HS-5 (cell line): ENCODE measurements around the gene PSME3IP1.

Experiments
- DNase-seq: peaks from one replicate; pipeline ENCODE4 v3.0.0-alpha.2; 2012; ENCODE audit warnings: low read depth

The PSME3IP1 gene

DNA sequence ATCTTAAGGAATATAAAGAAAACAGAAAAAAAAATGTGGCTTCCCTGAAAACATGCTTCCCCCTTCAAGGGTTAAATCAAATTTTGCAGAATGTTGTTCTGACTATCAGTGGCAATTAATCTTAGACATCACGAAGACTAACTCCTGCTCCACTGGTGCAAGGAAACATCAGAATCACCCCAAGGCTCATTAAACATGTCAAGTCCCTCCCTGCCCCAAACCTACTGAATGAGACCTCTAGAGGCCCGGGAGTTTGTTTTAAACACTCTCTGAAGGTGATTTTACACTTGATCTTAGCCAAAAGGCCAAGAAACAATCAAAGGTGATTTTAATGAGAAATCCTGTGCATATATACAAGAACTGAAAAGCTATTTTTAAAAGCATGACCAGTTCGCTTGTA, 18.3 kb downstream of the PSME3IP1 start:
- no peak for DNase-seq

DNA sequence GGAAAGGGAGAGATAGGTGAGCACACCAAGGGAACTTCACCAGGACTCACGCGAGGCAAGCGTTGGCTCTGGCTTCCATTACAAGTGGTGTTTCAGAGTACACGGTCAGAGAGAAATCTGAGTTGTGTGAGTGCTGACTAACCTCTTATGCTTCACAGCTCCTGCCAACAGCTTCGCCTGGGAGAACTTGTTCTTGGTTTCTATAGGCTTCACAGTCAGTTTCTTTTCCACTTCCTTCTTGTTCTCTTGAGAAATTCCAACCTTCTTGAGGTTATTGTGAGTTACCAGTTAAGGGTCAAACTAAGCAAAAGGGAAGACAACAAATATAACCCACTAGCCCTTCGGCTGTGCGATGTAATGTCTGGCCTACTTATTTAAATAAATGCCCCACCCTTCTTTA, 18.9 kb downstream of the PSME3IP1 start:
- no peak for DNase-seq

DNA sequence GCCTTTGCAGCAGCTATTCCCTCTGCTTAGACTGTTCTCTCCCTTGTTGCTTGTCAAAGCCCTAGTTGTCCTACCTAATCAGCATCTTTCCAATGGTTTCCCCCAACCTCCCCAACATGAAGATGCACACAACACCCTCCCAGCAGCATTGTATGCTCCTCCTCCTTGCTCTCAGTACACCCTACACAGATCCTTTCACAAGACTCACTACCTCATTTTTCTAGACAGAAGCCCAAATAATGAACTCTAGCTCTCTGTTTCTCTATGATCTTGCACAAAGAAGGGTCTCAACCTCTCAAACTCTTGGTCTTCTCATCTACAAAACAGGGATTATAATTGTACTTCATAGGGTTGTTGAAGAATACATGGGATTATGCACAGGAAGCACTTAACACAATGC, 19.4 kb downstream of the PSME3IP1 start:
- no peak for DNase-seq

DNA sequence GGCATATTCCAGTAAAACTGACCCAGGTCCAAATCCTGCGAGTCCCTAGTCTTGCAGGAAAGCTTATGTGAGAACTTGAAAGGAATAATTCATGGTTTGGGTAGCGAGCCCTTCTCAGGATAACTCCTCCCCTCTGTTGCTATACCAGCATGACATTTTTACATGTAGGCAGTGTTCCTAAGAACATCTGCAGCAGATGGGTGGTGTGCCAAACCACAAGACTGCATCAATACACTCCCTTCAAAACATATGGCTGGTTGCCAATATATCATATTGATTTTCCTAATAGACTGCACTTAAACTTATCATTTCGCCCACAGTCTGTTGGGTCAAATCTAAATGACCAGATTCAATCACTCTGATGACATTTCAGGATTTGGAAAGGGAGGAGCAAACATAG, 19.9 kb downstream of the PSME3IP1 start:
- DNase-seq, result no peak

DNA sequence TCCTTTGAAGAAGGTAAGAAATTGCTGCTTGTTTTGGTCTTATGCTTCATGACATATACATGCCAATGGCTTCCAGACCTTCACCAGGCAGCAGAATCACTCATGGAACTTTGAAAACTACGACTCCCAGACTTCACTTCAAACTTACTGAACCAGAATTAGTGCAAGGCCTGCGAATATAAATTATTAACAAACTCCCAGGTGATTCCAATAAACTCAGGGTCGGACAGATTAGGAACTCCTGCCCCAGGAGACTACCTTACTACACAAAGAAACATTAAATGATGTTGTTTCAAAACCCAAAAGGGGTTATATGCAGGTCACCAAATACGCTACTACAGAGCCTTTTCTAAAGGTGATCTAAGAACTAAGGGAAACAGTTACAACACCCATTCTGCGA, 20.4 kb downstream of the PSME3IP1 start:
- DNase-seq, result no peak

DNA sequence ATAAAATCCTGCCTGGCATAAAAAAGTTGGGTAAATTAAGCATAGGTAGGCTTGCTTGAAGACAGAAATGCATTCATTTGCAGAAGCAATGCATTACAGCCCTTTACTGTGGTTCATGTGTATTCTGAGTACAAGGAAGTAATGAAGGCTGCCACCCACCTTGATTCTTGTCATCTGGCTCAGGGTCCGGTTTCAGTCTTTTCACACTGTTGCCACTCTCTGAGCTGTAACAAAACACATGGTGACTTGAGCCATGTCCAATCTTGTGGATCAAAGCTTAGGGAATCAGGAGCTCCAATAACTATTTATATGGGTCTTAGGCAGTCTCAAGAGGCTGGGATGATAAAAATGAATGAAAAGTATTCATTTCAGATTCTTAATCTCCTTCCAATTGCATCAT, 22.0 kb downstream of the PSME3IP1 start:
- no peak for DNase-seq

DNA sequence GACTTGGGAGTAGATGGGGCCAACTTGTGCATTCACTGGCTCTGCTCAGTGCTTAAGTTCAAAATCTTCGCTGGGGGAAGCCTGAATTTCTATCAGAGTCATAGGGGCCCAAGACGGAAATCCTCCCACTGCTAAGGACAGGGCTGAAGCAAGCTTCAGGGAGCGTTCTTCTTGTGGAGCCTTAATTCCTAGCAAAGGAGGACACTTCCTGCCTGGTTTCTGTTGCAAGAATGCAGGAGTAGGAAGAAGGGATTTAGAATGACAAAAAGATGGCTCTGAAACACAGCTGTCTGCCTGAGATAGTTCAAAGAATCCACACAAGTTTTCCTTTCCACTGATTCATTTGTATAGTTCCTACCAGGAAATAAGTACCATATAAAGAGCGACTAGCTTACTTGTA, 26.4 kb downstream of the PSME3IP1 start:
- DNase-seq, result no peak

DNA sequence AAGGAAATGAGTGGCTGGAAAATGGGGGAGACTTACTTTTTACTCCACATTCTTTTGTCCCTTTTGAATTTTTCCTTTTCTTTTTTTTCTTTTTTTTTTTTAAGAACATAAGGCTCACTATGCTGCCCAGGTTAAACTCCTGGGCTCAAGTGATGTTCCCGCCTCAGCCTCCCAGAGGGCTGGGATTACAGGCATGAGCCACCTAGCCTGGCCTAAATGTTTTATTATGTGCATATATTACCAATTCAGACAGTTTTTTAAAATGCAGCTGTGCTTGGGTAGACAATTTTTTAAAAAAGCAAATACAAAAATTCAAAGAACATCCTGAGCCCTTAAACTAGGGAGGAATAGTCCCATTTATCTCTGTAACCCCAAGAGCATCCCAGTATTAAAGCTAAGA, 28.3 kb downstream of the PSME3IP1 start:
- DNase-seq, result no peak

DNA sequence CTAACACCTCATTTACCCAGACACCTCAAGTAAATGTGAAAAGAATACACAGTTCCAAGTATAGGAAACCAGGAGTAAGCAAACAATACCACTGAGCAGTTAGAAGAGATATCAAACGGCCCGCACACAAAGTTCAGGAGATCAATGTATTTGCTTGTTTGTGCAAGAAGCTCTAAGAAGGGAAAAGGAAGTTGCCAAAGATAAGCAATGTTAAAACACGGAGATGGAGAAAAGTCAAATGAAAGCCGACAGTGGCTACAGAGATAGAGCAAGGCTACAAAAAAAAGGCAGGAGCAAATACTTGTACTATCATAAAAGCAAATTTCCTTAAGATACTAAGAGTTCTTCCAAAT, 29.5 kb downstream of the PSME3IP1 start:
- no peak for DNase-seq

DNA sequence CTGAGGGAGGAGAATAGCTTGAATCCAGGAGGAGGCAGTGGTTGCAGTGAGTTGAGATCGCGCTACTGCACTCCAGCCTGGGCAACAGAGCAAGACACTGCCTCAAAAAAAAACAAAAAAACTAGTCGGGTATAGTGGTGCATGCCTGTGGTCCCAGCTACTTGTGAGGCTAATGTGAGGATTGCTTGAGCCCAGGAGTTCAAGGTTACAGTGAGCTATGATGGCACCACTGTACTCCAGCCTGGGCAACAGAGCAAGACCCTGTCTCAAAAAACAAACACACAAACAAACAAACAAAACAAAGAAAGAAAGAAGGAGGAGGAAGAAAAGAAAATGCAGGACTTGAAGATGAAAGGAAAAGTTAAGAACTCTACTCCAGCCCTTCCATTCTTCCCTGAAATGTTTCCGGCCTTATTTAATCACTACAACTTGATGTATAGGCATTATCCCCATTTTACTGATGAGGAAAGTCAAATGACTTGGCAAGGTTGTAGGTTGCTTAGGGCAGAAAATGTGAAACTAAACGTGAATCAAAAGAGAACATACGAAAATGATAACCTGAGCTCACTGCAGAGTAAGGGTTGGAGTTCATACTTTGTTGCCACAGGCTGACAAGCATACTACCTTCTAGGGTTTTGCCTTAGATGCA, 30.0 kb downstream of the PSME3IP1 start:
- DNase-seq, result no peak

DNA sequence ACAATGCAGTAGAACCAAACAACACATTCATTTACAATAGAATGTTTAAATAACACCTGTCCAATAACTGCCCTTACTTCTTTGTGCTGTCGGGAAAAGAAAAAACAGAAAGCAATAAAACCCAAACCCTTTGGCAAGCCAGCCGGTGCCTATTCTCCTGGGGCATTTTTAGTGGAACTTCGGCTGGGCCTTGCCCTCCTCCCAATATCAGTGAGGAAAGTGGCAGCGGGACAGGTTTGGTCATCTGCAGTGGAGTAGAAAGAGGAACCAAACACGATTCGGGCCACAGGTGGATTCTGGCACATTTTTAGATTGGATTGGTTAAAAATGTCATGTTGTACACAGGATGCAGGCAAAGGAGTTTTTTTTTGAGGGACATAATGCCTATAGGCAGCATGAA, 32.0 kb downstream of the PSME3IP1 start:
- no peak for DNase-seq

DNA sequence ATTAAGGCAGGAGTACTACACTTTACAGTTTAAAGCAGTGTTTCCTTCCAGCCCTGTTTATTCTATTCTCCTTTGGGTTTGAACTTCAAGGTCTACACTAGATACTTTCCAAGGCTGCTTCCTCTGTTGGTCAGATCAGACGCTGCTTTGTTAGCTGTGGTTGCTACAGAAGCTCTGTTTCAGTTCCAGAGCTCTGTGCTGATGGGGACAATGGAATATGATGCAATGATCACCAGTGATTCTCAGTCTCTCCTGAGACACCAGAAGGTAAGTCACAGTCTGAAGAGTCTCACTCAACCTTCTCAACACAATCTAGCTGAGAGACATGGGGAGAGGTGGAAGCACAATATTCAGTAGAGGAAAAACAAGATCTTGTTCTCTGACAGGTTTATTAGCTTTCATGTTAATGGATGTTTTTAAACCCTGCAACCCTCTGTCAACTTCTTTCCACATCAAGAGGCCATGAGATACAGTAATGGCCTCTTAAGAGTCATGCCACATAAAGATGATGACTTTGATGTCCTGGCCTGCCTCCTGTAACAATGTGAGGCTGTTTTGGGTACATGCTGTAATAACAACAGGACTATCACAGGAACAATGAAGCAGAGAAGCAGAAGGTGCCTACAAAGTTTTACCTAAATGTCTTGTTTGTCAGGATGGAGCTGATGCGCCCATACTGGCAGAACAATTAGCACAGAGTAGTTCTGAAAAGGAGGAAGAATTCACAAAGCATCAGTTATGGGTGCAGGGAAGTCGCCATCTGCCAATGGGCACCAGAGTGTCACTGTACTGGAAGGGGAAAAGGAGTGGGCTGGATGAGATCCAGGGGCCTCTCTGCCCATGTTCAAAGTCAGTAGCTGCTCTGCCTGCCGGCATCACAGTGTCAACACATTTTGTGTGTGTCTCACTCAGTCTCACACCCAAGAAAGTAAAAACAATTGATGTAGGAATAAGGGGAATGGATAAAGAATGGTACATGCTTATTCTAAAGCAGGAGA, 33.4 kb downstream of the PSME3IP1 start:
- no peak for DNase-seq

DNA sequence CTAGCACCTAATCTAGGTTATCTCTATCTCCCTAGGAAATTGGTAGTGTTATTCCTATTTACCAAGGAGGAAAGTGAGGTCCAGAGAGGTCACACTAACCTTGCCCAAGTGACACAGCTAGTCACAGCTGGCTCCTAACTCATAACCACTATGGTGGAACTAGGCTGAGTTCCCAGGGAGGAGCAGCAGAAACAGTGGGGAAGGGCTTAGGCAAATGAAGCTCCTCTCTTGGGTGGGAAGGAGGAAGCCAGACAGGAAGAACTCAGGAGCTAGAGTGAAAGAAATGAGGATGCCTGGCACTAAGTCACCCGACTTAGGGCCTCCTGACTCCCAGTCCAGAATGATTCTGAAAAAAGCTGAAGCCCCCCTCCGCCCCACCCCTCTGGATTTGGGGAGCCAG, 34.5 kb downstream of the PSME3IP1 start:
- DNase-seq, result no peak

DNA sequence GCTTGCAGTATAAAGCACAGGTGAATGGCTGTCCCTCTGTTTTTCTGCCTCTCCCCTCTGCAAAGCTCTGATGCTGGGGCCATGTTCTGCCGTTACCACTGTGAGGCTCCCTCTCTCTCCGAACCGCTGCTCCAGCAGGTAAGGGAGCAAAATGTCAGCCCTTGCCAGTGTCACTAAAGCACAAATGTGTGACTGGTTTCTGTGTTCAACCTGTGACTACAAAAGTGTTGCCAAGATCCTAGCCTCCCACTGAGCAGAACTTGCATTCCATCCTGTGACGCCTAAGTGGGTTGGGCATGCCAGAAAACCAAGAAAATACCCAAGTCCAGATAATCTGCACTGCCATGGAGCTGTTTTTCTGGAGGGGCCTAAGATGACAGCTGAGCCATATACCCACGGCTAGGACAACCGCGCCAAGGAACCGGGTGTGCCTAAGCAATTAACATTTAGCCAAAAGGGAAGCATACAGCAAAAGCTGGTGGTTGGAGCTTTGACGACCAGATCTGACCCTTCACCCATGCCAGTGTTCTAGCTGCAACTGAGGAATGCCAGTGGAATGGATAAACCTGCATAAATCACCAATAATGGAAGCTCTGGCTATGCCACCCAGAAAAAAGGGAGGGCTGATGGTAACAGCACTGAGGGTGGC, 35.0 kb downstream of the PSME3IP1 start:
- DNase-seq, result no peak

DNA sequence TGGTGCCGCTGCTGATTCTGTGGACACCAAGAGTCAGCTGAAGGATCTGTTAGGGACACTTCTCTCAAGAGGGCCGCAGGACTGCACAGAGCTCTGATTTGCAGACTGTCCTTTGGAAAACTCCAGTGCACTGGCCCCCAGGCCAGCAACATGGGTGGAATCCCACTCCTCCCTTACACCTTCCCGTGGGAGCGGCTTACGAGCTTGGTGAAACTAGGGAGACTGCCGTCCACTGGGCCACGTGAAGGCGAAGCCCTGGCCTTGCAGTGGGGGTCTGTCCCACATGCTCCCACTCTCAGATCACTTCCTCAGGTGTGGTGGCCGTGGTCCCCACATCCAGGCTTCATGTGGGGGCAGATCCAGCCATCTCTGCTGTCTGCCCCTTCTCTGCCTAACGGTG, 36.4 kb downstream of the PSME3IP1 start:
- no peak for DNase-seq

DNA sequence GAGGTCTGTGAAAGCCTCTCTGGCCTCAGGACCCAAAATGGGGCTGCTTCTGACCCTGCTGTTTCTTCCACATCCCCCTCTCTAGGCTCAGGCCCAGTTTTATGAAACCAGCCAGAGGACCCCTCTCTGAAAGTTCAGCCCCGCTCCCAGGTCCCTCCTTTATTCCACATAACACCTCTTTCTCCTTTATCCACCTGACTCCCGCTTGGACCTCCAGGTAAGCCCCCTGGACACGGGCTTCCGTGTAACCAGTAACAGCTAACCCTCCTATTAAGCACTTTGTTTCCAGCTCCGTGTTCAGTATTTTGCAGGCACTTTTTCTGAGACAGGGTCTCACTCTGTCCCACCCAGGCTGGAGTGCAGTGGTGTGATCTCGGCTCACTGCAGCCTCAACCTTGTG, 37.4 kb downstream of the PSME3IP1 start:
- no peak for DNase-seq

DNA sequence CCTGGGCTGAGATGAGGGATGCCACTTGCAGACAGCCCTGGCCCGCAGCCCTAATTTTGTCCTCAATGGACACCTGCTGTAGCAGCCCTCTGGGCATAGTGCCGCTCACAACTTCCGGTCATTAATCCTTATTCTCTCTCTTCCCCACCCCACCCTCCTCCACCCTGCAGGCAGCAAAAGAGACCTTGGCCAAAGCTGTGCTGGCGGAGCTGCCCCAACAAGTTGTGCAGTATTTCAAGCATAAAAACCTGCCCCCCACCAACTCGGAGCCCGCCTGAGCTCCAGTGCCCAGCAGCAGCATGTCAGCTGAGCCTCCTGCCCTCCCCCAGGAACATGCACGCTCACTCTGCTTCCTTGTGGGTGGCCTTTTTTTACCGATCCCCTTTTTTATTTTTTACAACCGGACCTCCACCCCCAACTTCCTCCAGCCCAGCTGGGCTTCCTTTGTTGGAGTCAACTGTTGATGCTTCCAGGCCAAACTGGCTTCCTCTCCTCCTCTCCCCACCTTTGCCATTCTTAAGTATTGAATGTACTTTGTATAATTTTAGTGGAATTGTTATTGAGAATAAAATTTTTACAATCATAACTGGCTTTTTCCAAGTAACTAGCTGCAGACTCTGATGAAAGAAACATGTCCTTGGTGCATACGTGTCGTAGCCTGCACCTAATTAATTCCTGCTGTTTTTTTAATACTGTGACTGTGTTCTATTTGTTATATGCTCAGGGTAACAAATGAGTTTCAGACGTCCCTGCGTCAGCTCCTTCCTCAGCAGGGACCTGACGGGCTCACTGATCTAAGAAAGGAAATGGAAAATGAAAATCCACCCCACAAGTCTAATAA, 38.2 kb downstream of the PSME3IP1 start:
- no peak for DNase-seq

DNA sequence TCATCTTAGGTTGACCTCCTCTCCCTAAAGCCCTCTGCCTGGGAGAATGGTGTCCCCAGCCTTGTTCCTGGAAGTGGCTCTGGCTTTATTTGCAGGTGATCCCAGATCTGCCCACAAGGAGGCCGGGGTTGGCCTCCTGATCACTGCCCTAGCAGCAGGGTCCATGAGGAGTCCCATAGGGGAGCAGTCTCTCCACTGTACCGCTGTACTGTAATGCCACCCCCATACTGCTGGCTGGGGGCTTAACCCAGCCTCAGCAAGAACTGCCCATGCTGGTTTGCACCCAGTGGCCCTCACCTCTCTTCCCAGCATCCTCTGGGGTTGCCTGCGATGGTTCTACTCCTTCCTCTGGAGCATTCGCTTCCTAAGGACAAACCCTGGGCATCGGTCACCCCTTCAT, 39.1 kb downstream of the PSME3IP1 start:
- no peak for DNase-seq

DNA sequence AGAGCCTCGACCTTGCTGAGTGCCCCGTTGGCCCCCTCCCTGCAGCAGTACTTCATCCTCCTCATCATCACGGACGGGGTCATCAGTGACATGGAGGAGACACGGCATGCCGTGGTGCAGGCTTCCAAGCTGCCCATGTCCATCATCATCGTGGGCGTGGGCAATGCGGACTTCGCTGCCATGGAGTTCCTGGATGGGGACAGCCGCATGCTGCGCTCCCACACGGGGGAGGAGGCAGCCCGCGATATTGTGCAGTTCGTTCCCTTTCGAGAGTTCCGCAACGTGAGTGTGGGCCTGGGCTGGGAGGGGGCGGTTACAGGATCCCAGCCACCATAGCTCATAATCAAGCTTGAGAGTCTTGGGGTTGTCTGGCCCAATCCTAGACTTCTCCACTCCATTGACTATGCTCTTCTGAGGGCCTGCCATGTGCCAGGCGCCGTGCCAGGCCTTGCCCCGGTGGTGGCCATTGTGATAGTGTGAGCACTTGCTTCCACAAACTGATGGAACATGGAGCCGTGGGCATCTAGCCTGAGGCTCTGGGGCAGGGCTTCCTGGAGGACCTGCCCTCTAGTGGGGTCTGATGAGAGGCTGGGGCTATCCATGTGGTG, 39.7 kb downstream of the PSME3IP1 start:
- no peak for DNase-seq

DNA sequence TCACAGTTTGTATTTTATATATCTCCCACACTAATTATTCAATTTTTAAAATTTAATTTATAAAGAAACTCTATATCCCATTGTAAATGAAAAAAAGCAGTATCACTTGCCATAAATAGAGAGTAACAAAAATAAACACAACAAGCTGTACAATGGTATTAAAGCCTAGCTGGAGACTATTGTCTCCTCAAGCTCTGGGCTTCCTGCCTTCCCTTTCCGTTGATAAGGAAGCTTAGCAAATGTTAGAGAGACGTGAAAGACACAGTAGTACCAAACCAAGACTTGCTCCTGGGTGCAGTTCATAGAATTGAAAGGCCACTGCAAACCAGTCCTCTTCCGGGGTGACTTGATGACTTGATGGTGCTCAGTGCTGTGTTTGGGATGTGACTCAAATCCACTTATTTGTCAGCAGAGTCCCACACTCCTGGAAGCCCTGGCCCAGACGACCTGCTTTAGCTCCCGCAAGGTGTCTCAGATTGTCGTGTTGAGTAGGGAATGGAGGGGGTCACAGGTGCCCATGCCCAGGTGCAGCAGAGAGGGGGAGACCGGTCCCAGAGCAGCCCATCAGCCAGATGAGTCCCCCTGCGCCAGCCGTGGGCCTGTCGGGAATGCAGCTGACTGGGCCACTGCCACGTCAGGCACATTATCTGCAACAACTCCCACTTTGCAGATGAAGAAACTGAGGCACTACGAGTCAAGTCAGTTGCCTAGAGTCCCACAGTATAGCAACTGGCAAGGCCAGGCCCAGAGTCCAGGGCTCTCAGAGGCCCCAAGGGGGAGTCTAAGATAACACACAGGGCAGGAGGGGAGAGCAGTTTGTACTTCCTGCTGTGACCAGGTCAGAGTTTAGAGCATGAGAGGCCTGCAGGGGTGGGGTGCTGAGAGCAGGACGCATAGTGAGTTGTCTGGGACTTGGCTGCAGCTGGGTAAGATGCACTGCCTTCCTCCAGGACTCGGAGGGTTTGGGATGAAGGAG, 40.5 kb downstream of the PSME3IP1 start:
- DNase-seq, result no peak

DNA sequence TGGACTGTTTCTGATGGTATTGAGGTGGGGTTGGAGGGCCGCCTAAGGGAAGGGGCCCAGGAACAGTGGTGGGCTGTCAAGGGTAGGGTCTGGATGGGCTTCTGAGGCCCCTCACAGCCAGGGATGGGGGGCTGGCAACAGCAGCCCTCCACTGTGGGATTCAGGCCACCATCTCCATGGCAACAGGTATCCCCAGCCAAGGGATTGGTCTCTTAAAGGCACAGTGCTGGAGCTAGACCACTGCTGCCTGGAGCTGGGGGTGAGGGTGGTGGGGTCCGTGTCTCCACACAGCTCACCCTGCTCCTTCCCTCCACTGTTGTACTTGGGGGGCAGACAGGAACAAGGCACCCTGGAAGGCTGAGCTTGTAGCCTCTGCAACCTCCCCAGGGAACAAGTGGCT, 41.8 kb downstream of the PSME3IP1 start:
- DNase-seq, result no peak
